ENCODE results near the gene ARMC3.

DNA sequence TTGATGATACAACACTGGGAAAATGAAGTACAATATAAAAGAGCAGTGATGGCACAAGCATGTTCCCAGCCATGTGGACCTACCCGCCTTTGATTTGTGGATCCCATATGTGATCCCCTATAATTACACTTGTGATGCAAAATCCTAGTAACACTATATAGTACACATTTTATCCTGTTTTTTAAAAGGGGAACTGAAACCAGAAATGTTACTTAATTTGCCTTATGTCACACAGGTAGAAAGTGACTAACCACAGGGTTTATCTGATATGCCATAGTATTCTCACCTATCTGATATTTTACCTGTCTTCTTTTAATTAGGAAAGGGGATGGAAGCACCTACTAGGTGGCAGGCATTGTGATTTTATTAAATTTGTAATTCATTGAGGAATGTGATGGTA lies 35.0 kb downstream of the ARMC3 start:
- TF ChIP-seq, protein P1, sequence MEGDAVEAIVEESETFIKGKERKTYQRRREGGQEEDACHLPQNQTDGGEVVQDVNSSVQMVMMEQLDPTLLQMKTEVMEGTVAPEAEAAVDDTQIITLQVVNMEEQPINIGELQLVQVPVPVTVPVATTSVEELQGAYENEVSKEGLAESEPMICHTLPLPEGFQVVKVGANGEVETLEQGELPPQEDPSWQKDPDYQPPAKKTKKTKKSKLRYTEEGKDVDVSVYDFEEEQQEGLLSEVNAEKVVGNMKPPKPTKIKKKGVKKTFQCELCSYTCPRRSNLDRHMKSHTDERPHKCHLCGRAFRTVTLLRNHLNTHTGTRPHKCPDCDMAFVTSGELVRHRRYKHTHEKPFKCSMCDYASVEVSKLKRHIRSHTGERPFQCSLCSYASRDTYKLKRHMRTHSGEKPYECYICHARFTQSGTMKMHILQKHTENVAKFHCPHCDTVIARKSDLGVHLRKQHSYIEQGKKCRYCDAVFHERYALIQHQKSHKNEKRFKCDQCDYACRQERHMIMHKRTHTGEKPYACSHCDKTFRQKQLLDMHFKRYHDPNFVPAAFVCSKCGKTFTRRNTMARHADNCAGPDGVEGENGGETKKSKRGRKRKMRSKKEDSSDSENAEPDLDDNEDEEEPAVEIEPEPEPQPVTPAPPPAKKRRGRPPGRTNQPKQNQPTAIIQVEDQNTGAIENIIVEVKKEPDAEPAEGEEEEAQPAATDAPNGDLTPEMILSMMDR (IDR thresholded peaks at IDR 0.05), result no peak
- TF ChIP-seq ELF4 (CRISPR knock-in tag; IDR thresholded peaks at IDR 0.05; ENCODE audit: low read depth) (no peak), IRF2 (CRISPR knock-in tag; IDR thresholded peaks at IDR 0.05; ENCODE audit: borderline replicate concordance, low read depth) (no peak), FOXJ3 (CRISPR knock-in tag; IDR thresholded peaks at IDR 0.05; ENCODE audit: borderline replicate concordance) (no peak), JUN (CRISPR knock-in tag; IDR thresholded peaks at IDR 0.05) (no peak), NR3C1 (CRISPR knock-in tag; conservative IDR thresholded peaks at IDR 0.05; ENCODE audit: low read depth) (no peak)
- TF ChIP-seq, protein P2, sequence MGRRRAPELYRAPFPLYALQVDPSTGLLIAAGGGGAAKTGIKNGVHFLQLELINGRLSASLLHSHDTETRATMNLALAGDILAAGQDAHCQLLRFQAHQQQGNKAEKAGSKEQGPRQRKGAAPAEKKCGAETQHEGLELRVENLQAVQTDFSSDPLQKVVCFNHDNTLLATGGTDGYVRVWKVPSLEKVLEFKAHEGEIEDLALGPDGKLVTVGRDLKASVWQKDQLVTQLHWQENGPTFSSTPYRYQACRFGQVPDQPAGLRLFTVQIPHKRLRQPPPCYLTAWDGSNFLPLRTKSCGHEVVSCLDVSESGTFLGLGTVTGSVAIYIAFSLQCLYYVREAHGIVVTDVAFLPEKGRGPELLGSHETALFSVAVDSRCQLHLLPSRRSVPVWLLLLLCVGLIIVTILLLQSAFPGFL (CRISPR knock-in tag; IDR thresholded peaks at IDR 0.05; ENCODE audit: borderline replicate concordance), result no peak
- TF ChIP-seq, protein P3, sequence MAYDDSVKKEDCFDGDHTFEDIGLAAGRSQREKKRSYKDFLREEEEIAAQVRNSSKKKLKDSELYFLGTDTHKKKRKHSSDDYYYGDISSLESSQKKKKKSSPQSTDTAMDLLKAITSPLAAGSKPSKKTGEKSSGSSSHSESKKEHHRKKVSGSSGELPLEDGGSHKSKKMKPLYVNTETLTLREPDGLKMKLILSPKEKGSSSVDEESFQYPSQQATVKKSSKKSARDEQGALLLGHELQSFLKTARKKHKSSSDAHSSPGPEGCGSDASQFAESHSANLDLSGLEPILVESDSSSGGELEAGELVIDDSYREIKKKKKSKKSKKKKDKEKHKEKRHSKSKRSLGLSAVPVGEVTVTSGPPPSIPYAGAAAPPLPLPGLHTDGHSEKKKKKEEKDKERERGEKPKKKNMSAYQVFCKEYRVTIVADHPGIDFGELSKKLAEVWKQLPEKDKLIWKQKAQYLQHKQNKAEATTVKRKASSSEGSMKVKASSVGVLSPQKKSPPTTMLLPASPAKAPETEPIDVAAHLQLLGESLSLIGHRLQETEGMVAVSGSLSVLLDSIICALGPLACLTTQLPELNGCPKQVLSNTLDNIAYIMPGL (CRISPR knock-in tag; IDR thresholded peaks at IDR 0.05), result no peak
- TF ChIP-seq, protein P4, sequence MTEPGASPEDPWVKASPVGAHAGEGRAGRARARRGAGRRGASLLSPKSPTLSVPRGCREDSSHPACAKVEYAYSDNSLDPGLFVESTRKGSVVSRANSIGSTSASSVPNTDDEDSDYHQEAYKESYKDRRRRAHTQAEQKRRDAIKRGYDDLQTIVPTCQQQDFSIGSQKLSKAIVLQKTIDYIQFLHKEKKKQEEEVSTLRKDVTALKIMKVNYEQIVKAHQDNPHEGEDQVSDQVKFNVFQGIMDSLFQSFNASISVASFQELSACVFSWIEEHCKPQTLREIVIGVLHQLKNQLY (CRISPR knock-in tag; IDR thresholded peaks at IDR 0.05), result no peak
- TF ChIP-seq, protein P5, sequence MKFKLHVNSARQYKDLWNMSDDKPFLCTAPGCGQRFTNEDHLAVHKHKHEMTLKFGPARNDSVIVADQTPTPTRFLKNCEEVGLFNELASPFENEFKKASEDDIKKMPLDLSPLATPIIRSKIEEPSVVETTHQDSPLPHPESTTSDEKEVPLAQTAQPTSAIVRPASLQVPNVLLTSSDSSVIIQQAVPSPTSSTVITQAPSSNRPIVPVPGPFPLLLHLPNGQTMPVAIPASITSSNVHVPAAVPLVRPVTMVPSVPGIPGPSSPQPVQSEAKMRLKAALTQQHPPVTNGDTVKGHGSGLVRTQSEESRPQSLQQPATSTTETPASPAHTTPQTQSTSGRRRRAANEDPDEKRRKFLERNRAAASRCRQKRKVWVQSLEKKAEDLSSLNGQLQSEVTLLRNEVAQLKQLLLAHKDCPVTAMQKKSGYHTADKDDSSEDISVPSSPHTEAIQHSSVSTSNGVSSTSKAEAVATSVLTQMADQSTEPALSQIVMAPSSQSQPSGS (CRISPR knock-in tag; IDR thresholded peaks at IDR 0.05; ENCODE audit: borderline replicate concordance, low read depth), result no peak
- TF ChIP-seq, protein P6, sequence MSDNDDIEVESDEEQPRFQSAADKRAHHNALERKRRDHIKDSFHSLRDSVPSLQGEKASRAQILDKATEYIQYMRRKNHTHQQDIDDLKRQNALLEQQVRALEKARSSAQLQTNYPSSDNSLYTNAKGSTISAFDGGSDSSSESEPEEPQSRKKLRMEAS (CRISPR knock-in tag; IDR thresholded peaks at IDR 0.05), result no peak
- TF ChIP-seq, protein P7, sequence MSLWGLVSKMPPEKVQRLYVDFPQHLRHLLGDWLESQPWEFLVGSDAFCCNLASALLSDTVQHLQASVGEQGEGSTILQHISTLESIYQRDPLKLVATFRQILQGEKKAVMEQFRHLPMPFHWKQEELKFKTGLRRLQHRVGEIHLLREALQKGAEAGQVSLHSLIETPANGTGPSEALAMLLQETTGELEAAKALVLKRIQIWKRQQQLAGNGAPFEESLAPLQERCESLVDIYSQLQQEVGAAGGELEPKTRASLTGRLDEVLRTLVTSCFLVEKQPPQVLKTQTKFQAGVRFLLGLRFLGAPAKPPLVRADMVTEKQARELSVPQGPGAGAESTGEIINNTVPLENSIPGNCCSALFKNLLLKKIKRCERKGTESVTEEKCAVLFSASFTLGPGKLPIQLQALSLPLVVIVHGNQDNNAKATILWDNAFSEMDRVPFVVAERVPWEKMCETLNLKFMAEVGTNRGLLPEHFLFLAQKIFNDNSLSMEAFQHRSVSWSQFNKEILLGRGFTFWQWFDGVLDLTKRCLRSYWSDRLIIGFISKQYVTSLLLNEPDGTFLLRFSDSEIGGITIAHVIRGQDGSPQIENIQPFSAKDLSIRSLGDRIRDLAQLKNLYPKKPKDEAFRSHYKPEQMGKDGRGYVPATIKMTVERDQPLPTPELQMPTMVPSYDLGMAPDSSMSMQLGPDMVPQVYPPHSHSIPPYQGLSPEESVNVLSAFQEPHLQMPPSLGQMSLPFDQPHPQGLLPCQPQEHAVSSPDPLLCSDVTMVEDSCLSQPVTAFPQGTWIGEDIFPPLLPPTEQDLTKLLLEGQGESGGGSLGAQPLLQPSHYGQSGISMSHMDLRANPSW (CRISPR knock-in tag; conservative IDR thresholded peaks at IDR 0.05; ENCODE audit: low read depth), result no peak
- TF ChIP-seq, protein P8, sequence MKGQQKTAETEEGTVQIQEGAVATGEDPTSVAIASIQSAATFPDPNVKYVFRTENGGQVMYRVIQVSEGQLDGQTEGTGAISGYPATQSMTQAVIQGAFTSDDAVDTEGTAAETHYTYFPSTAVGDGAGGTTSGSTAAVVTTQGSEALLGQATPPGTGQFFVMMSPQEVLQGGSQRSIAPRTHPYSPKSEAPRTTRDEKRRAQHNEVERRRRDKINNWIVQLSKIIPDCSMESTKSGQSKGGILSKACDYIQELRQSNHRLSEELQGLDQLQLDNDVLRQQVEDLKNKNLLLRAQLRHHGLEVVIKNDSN (CRISPR knock-in tag; IDR thresholded peaks at IDR 0.05), result no peak
- TF ChIP-seq, protein P9, sequence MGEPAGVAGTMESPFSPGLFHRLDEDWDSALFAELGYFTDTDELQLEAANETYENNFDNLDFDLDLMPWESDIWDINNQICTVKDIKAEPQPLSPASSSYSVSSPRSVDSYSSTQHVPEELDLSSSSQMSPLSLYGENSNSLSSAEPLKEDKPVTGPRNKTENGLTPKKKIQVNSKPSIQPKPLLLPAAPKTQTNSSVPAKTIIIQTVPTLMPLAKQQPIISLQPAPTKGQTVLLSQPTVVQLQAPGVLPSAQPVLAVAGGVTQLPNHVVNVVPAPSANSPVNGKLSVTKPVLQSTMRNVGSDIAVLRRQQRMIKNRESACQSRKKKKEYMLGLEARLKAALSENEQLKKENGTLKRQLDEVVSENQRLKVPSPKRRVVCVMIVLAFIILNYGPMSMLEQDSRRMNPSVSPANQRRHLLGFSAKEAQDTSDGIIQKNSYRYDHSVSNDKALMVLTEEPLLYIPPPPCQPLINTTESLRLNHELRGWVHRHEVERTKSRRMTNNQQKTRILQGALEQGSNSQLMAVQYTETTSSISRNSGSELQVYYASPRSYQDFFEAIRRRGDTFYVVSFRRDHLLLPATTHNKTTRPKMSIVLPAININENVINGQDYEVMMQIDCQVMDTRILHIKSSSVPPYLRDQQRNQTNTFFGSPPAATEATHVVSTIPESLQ (CRISPR knock-in tag; IDR thresholded peaks at IDR 0.05), result no peak
